GM15510 (cell line): ENCODE measurements around the gene DYNC2I2.
A peak's percentile ranks its signal among the peaks of the same experiment; 100 is the strongest.

Experiments
- POLR2A ChIP-seq: IDR thresholded peaks from 3 replicates; pipeline ENCODE4 v1.6.1; 2011; ENCODE audit warnings: borderline replicate concordance; ENCODE audit not compliant: insufficient read length; ENCODE audit errors: extremely low read depth

Gene DYNC2I2

GRCh38 chr9:128651798-128652197 lies 4.8 kb downstream of the DYNC2I2 start:
- TF ChIP-seq POLR2A = no peak

DNA sequence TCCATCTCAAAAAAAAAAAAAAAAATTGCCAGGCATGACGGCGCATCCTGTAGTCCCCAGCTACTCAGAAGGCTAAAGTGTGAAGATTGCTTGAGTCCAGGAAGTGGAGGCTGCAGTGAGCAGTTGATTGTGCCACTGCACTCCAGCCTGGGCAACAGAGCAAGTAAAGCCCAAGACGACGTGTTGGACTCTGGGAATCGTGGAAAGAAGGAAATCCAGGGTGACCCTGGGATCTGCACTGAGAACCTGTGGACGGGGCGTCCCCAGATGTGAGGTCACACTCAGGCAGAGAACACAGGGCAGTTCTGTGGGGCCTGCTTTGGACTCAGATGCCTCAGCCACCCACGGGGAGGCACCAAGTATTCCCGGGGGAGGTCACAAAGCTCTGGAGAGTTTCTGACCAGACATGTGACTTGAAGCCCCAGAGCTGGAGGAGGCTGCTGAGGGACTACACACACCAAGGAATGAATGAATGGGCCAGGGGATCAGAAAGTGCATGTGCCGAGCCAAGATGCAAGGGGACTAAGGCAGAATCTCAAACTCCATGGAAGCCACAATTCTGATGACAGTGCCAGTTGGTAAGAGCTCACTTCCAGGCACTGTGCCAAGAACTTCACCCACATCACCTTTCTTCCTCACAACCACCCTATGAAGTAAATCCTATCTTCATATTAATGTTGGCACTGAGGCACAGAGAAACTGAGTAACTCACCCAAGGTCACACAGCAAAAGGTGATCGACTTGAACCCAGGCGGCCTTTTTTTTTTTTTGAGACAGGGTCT lies 12.9 kb downstream of the DYNC2I2 start:
- peak; percentile 28 for TF ChIP-seq POLR2A

- no peak for TF ChIP-seq POLR2A
Measured at GRCh38 chr9:128642675-128643245, 13.9 kb downstream of the DYNC2I2 start.

- TF ChIP-seq POLR2A = no peak
Measured at GRCh38 chr9:128640603-128641002, 16.0 kb downstream of the DYNC2I2 start.

DNA sequence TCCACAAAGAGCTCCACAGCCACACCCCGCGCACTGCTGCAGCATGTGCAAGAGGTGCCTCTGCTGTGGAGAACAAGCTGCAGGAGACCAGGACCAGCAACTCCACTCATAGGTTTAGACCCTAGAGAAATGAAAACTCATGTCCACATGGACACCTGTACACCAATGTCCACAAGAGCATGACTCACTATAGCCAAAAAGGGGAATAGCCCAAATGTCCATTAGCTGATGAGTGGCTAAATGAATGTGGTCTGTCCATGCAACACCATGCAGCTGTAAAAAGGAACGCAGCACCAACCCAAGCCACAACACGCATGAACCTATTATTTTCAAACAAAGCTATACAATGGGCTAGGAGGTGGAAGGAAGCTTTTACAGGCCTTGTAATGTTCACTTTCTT lies 18.1 kb downstream of the DYNC2I2 start:
- TF ChIP-seq POLR2A = no peak

GRCh38 chr9:128637656-128638055 lies 19.0 kb downstream of the DYNC2I2 start:
- no peak for TF ChIP-seq POLR2A

- TF ChIP-seq POLR2A = no peak
Measured at GRCh38 chr9:128636556-128637530, 19.8 kb downstream of the DYNC2I2 start.

GRCh38 chr9:128636024-128636390 lies 20.6 kb downstream of the DYNC2I2 start:
- peak; percentile 1 for TF ChIP-seq POLR2A

GRCh38 chr9:128635266-128636023 lies 21.2 kb downstream of the DYNC2I2 start:
- peak; percentile 19 for TF ChIP-seq POLR2A

DNA sequence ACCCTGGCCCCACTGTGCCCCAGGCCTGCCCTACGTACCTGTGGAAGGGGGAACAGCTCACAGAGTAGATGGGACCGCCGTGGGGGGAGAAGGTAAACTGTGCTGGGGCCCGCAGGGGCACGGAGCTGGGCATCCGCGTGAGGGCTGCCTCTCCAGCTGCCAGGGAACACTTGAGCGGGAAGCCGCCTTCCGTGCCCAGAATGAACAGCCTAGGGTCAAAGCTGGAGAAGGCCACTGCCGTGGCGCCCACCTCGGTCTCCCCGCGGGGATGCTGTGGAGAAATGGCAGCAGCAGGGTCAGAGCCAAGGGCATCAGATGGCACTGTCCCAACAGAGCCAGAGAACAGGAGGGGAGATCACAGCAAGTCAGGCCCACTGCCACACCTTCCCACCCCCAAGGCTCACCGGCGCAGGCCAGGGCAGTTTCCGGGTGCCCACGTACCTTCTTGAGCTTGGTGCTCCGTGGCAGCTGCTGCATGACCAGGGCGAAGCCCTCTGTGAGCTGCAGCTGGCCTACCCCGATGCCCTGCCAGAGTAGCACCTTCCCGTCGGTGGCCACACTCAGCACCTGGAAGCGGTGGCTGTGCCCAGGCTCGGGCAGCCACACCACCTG lies 21.9 kb downstream of the DYNC2I2 start:
- TF ChIP-seq POLR2A = no peak

DNA sequence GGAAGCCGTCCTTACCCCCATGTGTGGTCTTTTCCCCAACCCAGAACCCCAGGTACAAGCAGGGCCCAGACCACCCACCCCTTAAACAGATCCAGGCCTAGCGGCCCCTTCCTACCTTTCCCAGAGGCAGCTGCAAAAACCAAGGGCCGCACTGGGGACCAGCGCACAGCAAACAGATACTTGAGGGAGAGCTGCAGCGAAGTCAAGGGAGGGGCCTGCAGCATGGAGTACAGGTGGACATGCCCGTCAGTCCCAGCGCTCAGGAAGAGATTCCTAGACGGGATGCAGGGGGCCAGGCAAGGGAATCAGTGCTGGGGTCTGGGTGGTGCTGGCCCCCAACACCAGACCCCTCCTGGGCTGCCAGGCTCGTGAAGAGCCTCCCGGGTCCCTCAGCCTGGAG lies 22.5 kb downstream of the DYNC2I2 start:
- TF ChIP-seq POLR2A = no peak

DNA sequence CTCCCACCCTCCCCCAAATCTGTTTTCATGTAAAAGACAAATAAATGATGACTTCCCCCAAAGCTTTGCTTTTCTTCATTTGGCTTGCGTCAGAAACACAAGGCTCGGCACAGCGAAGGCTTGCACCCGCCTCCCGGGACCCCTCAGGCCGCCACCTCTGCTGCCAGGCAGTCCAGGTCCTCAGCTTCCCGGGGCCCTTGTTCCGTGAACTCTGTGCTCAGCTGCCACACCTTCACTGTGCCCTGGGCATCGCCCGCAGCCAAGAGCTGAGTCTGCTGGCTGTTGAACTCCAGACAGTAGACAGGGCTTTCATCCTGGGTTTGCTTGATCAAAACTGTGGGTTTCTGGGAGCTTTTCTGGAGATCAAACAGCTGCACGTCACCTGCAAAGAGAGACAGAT lies 23.0 kb downstream of the DYNC2I2 start:
- no peak for TF ChIP-seq POLR2A

DNA sequence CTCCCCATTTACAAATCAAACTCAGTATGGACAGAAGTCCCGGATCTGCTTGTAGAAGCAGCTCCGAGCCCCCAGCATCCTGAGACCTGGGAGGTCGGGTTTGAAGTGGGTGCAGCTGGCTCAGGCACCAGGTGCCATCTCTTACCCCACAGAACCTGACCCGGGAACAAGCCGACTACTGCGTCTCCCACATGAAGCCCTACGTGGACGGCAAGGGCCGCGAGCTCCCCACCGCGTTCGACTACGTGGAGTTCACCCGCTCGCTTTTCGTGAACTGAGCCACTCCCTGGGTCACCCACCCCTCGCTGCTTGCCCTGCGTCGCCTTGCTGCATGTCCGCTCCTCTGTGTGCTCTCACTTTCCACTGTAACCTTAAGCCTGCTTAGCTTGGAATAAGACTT lies 23.6 kb downstream of the DYNC2I2 start:
- TF ChIP-seq POLR2A = no peak

DNA sequence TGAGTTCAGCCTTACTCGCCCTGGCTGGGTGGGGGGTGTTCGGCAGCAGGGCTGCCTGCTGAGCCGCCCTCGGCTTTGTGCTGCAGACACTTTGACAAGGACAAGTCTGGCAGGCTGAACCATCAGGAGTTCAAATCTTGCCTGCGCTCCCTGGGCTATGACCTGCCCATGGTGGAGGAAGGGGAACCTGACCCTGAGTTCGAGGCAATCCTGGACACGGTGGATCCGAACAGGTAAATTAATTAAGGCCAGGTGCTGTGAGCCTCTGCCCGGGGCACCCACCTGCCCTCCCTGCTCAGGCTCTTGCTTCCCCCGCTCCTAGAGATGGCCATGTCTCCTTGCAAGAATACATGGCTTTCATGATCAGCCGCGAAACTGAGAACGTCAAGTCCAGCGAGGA lies 24.2 kb downstream of the DYNC2I2 start:
- TF ChIP-seq POLR2A = no peak
